Measurements from ENCODE around the gene HARS2. TPM values are rescaled to one million over a fixed set of nuclear protein-coding genes. Genes with fewer than 3 reads are reported as not detected.
A peak's percentile ranks its signal among the peaks of the same experiment; 100 is the strongest.
"Not testable (repeated sequence)": the region's sequence is repeated elsewhere in the genome, so short reads cannot be mapped to it uniquely, and the experiment has no call there.

Gene HARS2
- total RNA-seq, 2 experiments from 2014 or later, result 38.1 to 38.3 TPM

DNA sequence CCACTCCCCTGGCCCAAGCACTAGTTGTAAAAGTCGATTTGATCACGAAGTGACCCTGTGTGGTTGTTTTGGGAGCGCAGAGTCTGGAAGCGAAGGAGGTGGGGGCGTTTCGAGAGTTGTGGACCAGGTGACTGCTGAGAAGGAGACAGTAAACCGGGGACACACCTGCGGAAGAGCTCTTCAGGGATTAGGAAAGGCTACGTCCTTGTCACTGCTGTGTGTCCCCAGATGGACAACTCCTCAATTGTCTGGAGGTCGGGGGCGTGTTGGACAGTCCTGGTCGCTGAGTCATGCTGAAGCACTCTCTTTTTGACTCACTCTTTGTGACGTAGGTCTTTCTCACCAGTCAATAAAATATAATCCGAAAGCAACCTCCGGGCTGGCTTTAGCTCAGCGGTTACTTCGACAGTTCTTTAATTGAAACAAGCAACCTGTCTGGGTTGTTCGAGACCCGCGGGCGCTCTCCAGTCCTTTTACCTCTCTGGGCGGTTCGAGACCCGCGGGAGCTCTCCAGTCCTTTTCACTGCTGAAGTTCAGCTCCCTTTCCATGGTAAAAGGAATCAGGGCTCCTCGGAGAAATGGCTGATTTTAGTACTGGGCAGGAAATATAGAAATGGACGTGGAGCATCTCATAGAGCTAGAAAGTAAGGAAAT lies 19.8 kb downstream of the HARS2 start:
- intact Hi-C loops (cut with DNase I, micrococcal nuclease), result loop anchor here (1.0 to 5.0 kb wide), 6 partner anchors 11 to 164 kb away; partner anchors contain the start of genes APBB3 (in 1 of the 2), EIF4EBP3 (in 1 of the 2), SLC35A4 (in 1 of the 2) and TMCO6 (in 1 of the 2)
- Mint-ChIP-seq H3K27me3 (peaks cover 8% of the 10 kb centered on the region), H3K4me1 (ENCODE audit: low read depth) (peaks cover 27% of the 10 kb centered on the region), H3K36me3 (ENCODE audit: low read depth) (peaks cover 35% of the 10 kb centered on the region), H3K4me3 (peak overlapping the region; percentile 99), H3K27ac (peak overlapping the region; percentile 98), H3K9me3 (no peaks in the 10 kb centered on the region)
- ATAC-seq (ENCODE audit: poor library complexity) (peak; percentile 77), DNase-seq (peak; percentile 70 to 97 (median 82))
- TF ChIP-seq, protein P1, sequence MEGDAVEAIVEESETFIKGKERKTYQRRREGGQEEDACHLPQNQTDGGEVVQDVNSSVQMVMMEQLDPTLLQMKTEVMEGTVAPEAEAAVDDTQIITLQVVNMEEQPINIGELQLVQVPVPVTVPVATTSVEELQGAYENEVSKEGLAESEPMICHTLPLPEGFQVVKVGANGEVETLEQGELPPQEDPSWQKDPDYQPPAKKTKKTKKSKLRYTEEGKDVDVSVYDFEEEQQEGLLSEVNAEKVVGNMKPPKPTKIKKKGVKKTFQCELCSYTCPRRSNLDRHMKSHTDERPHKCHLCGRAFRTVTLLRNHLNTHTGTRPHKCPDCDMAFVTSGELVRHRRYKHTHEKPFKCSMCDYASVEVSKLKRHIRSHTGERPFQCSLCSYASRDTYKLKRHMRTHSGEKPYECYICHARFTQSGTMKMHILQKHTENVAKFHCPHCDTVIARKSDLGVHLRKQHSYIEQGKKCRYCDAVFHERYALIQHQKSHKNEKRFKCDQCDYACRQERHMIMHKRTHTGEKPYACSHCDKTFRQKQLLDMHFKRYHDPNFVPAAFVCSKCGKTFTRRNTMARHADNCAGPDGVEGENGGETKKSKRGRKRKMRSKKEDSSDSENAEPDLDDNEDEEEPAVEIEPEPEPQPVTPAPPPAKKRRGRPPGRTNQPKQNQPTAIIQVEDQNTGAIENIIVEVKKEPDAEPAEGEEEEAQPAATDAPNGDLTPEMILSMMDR (IDR thresholded peaks at IDR 0.05), result no peak
- Histone ChIP-seq H3K36me3 (ENCODE audit: insufficient read depth, low read length) (peaks cover 11% of the 10 kb centered on the region), H3K9me3 (ENCODE audit: control insufficient read depth in 1 of 2, insufficient read depth in 1 of 2, low read length in 2 of 2) (no peaks in the 10 kb centered on the region), H3K27ac (ENCODE audit: low read depth in 1 of 2, low read length in 2 of 2) (peak overlapping the region; percentile 87 to 88), H3K4me1 (ENCODE audit: insufficient read depth, low read length) (peaks cover 9% of the 10 kb centered on the region), H3K4me3 (ENCODE audit: low read length) (peak overlapping the region; percentile 70), H3K27me3 (ENCODE audit: control insufficient read depth in 1 of 2, insufficient read depth in 2 of 2, low read length in 2 of 2) (no peaks in the 10 kb centered on the region)
- ChIA-PET POLR2A (interaction anchor here (0.6 to 4.1 kb wide), 25 partner anchors 9 to 927 kb away, joined by 3 to 72 read pairs (median 6); partner anchors contain the start of genes ANKHD1, CD14, CYSTM1 and EIF4EBP3), CTCF (interaction anchor here (0.8 to 1.4 kb wide), 8 partner anchors 10 to 73 kb away, joined by 3 to 7 read pairs (median 3); partner anchors contain the start of genes TMCO6, WDR55 and ZMAT2)

DNA sequence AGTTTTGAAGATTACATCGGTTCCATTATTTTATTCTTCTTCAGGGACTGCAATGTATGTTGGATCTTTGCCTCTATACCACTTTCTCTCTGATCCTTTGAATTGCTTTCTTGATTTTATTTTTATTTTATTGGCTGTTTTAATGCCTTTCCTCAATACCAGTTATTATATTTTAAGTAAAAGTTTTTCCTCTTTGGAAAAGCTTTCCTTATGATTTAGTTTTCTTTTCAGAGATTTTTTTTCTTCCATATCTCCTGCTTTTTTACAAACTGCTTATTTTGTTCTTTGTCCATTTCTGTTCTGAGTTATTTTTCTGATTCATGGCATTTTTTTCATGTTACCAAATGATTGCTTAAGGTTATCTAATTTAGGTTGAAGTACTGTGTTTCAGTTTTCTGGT lies 20.5 kb downstream of the HARS2 start:
- Mint-ChIP-seq H3K4me1 (ENCODE audit: low read depth) (peaks cover 27% of the 10 kb centered on the region), H3K27me3 (peaks cover 8% of the 10 kb centered on the region), H3K36me3 (ENCODE audit: low read depth) (peaks cover 27% of the 10 kb centered on the region), H3K9me3 (no peaks in the 10 kb centered on the region), H3K4me3 (peak overlapping the region; percentile 99), H3K27ac (peak overlapping the region; percentile 98)
- Histone ChIP-seq H3K9me3 (ENCODE audit: control insufficient read depth in 1 of 2, insufficient read depth in 1 of 2, low read length in 2 of 2) (no peaks in the 10 kb centered on the region), H3K36me3 (ENCODE audit: insufficient read depth, low read length) (peaks cover 6% of the 10 kb centered on the region), H3K4me1 (ENCODE audit: insufficient read depth, low read length) (peaks cover 9% of the 10 kb centered on the region), H3K27ac (ENCODE audit: low read depth in 1 of 2, low read length in 2 of 2) (peak overlapping the region in 1 of 2 donors; percentile 88), H3K27me3 (ENCODE audit: control insufficient read depth in 1 of 2, insufficient read depth in 2 of 2, low read length in 2 of 2) (no peaks in the 10 kb centered on the region), H3K4me3 (ENCODE audit: low read length) (peak overlapping the region; percentile 70)
- DNase-seq (no peak), ATAC-seq (ENCODE audit: poor library complexity) (no peak)
- CTCF ChIA-PET, result interaction anchor here (0.9 to 1.4 kb wide), 4 partner anchors 9 to 73 kb away, joined by 3 to 7 read pairs (median 3); partner anchors contain the start of gene TMCO6
- TF ChIP-seq, protein P1 (IDR thresholded peaks at IDR 0.05), result no peak
- POLR2A ChIA-PET, result interaction anchor here (0.8 to 4.1 kb wide), 17 partner anchors 8 to 609 kb away, joined by 3 to 72 read pairs (median 9); partner anchors contain the start of genes ANKHD1, CD14, CYSTM1 and EIF4EBP3
- intact Hi-C loops (cut with DNase I, micrococcal nuclease), result loop anchor here (1.0 to 5.0 kb wide), 6 partner anchors 11 to 164 kb away; partner anchors contain the start of genes APBB3 (in 1 of the 2), EIF4EBP3 (in 1 of the 2), SLC35A4 (in 1 of the 2) and TMCO6 (in 1 of the 2)

DNA sequence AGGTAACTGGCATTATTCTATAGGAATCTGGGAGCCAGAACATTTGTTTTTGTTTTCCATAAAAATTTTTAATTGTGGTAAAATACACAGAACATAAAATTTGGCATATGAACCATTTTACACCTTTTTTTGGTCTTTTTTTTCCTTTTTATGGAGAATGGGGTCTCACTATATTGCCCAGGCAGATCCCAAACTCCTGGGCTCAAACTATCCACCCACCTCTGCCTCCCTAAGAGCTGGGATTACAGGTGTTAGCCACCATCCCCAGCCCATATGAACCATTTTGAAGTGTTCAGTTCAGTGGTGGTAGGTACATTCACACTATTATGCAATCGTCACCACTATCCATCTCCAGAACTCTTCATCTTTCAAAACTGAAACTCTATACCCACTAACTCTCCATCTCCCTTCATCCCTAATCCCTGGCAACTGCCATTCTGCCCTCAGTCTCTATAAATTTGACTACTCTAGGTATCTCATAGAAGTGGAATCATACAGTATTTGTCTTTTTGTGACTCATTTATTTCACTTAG lies 22.4 kb downstream of the HARS2 start:
- CTCF ChIA-PET, result no interaction called here
- Mint-ChIP-seq H3K4me3 (peak overlapping the region; percentile 50), H3K9me3 (no peaks in the 10 kb centered on the region), H3K27ac (peak overlapping the region; percentile 65), H3K4me1 (ENCODE audit: low read depth) (peaks cover 27% of the 10 kb centered on the region), H3K27me3 (peaks cover 8% of the 10 kb centered on the region), H3K36me3 (ENCODE audit: low read depth) (peaks cover 17% of the 10 kb centered on the region)
- Histone ChIP-seq H3K4me1 (ENCODE audit: insufficient read depth, low read length) (peaks cover 9% of the 10 kb centered on the region), H3K27me3 (ENCODE audit: control insufficient read depth in 1 of 2, insufficient read depth in 2 of 2, low read length in 2 of 2) (no peaks in the 10 kb centered on the region), H3K9me3 (ENCODE audit: control insufficient read depth in 1 of 2, insufficient read depth in 1 of 2, low read length in 2 of 2) (no peaks in the 10 kb centered on the region), H3K4me3 (ENCODE audit: low read length) (no peak overlapping the region), H3K36me3 (ENCODE audit: insufficient read depth, low read length) (no peaks in the 10 kb centered on the region), H3K27ac (ENCODE audit: low read depth in 1 of 2, low read length in 2 of 2) (no peak overlapping the region)
- ATAC-seq (ENCODE audit: poor library complexity) (no peak), DNase-seq (no peak)
- POLR2A ChIA-PET, result interaction anchor here (4.1 kb wide), 1 partner anchor 312 kb away, joined by 49 read pairs; the partner anchor contains the start of gene ANKHD1
- intact Hi-C loops (cut with DNase I, micrococcal nuclease), result loop anchor here (5.0 kb wide), 4 partner anchors 146 to 166 kb away; partner anchors contain the start of genes APBB3 (in 1 of the 2), EIF4EBP3 (in 1 of the 2) and SLC35A4 (in 1 of the 2)
- TF ChIP-seq, protein P1 (IDR thresholded peaks at IDR 0.05), result no peak

DNA sequence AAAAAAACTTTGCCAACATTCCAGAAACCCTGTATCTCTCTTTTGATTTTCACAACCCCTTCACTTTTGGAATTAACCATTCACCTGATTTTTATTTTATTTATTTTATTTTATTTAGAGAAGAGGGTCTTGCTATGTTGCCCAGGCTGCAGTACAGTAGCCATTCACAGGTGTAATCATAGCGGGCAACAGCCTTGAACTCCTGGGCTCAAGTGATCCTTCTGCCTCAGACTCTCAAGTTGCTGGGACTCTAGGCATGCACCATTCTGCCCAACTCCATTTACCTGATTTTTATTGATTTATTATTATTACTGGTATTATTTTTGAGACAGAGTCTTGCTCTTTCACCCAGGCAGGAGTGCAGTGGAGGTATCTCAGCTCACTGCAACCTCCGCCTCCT lies 25.0 kb downstream of the HARS2 start:
- H3K4me3 Mint-ChIP-seq; H3K9me3 ChIP-seq (ENCODE audit: control insufficient read depth in 1 of 2, insufficient read depth in 1 of 2, low read length in 2 of 2); H3K4me1 ChIP-seq (ENCODE audit: insufficient read depth, low read length); H3K27me3 Mint-ChIP-seq; POLR2A ChIA-PET; H3K36me3 Mint-ChIP-seq (ENCODE audit: low read depth); H3K36me3 ChIP-seq (ENCODE audit: insufficient read depth, low read length); H3K27ac Mint-ChIP-seq; H3K27me3 ChIP-seq (ENCODE audit: control insufficient read depth in 1 of 2, insufficient read depth in 2 of 2, low read length in 2 of 2); DNase-seq; CTCF ChIA-PET; H3K27ac ChIP-seq (ENCODE audit: low read depth in 1 of 2, low read length in 2 of 2); ATAC-seq (ENCODE audit: poor library complexity); H3K4me3 ChIP-seq (ENCODE audit: low read length); H3K9me3 Mint-ChIP-seq: not testable (repeated sequence)
- H3K4me1 Mint-ChIP-seq (ENCODE audit: low read depth), result peaks cover 14% of the 10 kb centered on the region
- intact Hi-C loops (cut with DNase I, micrococcal nuclease), result loop anchor here in 1 of 2 experiments (5.0 kb wide), 1 partner anchor 474 kb away; no protein-coding TSS in a partner anchor

Measured in CD4-positive, alpha-beta T cell (primary cell).